Trophoblast cell (in vitro differentiated cells and primary cell): ENCODE data around the gene WDR90.
A peak's percentile ranks its signal among the peaks of the same experiment; 100 is the strongest.

Source experiments
- DNase-seq, 2 donors: peaks; one replicate each; pipeline ENCODE4 v3.0.0-alpha.2; 2016
- H2AFZ ChIP-seq: 2 replicates; pipeline ENCODE4 v1.6.1; 2013; ENCODE audit warnings: low read length, moderate library complexity, mild to moderate bottlenecking; ENCODE audit not compliant: insufficient read depth, poor library complexity
- H2AK5ac ChIP-seq: 2 replicates; pipeline ENCODE4 v1.6.1; 2013; ENCODE audit warnings: mild to moderate bottlenecking, low read length
- H2BK120ac ChIP-seq: 2 replicates; pipeline ENCODE4 v1.6.1; 2013; ENCODE audit warnings: low read length, mild to moderate bottlenecking, moderate library complexity; ENCODE audit not compliant: insufficient read depth, poor library complexity
- H2BK12ac ChIP-seq: 2 replicates; pipeline ENCODE4 v1.6.1; 2013; ENCODE audit warnings: mild to moderate bottlenecking, low read length, moderate library complexity
- H2BK5ac ChIP-seq: 2 replicates; pipeline ENCODE4 v1.6.1; 2013; ENCODE audit warnings: low read length, low read depth, moderate library complexity, mild to moderate bottlenecking; ENCODE audit not compliant: poor library complexity
- H3K14ac ChIP-seq: 2 replicates; pipeline ENCODE4 v1.6.1; 2013; ENCODE audit warnings: mild to moderate bottlenecking, low read length
- H3K18ac ChIP-seq: 2 replicates; pipeline ENCODE4 v1.6.1; 2013; ENCODE audit warnings: mild to moderate bottlenecking, low read length
- H3K23ac ChIP-seq: 2 replicates; pipeline ENCODE4 v1.6.1; 2013; ENCODE audit warnings: low read length
- H3K27ac ChIP-seq: 2 replicates; pipeline ENCODE4 v1.5.1; 2013; ENCODE audit warnings: low read depth, mild to moderate bottlenecking, inconsistent platforms, low read length, moderate library complexity
- H3K27me3 ChIP-seq: 2 replicates; pipeline ENCODE4 v1.6.1; 2013; ENCODE audit warnings: inconsistent platforms, mild to moderate bottlenecking, low read length, moderate library complexity; ENCODE audit not compliant: insufficient read depth
- H3K36me3 ChIP-seq, 2 experiments: 1 replicate in 1 of 2; 2 replicates in 1 of 2; pipeline ENCODE4 v1.6.1; 2013; ENCODE audit warnings: low read length in 2 of 2, mild to moderate bottlenecking in 2 of 2, moderate library complexity in 1 of 2; ENCODE audit not compliant: insufficient read depth in 2 of 2, control insufficient read depth in 1 of 2
- H3K4ac ChIP-seq: 2 replicates; pipeline ENCODE4 v1.6.1; 2013; ENCODE audit warnings: low read depth, mild to moderate bottlenecking, low read length, moderate library complexity
- H3K4me1 ChIP-seq, 2 experiments: 1 replicate in 1 of 2; 2 replicates in 1 of 2; pipeline ENCODE4 v1.6.1; 2013; ENCODE audit warnings: low read length in 2 of 2, mild to moderate bottlenecking in 2 of 2, moderate library complexity in 1 of 2; ENCODE audit not compliant: insufficient read depth in 2 of 2, control insufficient read depth in 1 of 2
- H3K4me2 ChIP-seq: 2 replicates; pipeline ENCODE4 v1.6.1; 2013; ENCODE audit warnings: inconsistent platforms, mild to moderate bottlenecking, low read length, moderate library complexity
- H3K4me3 ChIP-seq: 2 replicates; pipeline ENCODE4 v1.5.1; 2013; ENCODE audit warnings: mild to moderate bottlenecking, low read depth, low read length, inconsistent platforms
- H3K79me1 ChIP-seq: one replicate; pipeline ENCODE4 v1.6.1; 2013; ENCODE audit warnings: low read length
- H3K79me2 ChIP-seq: 2 replicates; pipeline ENCODE4 v1.6.1; 2013; ENCODE audit warnings: low read length, mild to moderate bottlenecking; ENCODE audit not compliant: control insufficient read depth, insufficient read depth, poor library complexity
- H3K9ac ChIP-seq: 2 replicates; pipeline ENCODE4 v1.6.1; 2013; ENCODE audit warnings: mild to moderate bottlenecking, low read length
- H3K9me3 ChIP-seq: 2 replicates; pipeline ENCODE4 v1.6.1; 2013; ENCODE audit warnings: low read depth, mild to moderate bottlenecking, control low read depth, inconsistent platforms, low read length; ENCODE audit not compliant: insufficient read depth
- H4K12ac ChIP-seq: 2 replicates; pipeline ENCODE4 v1.6.1; 2013; ENCODE audit warnings: low read depth, mild to moderate bottlenecking, low read length, moderate library complexity
- H4K8ac ChIP-seq: 2 replicates; pipeline ENCODE4 v1.6.1; 2013; ENCODE audit warnings: low read depth, mild to moderate bottlenecking, low read length, moderate library complexity
- H4K91ac ChIP-seq: one replicate; pipeline ENCODE4 v1.6.1; 2013; ENCODE audit warnings: low read depth, mild to moderate bottlenecking, low read length, moderate library complexity
- WGBS: extraction: QIAGEN DNeasy Blood & Tissue Kit; methylation state at CpG from one replicate; pipeline ENCODE4 v1.1.7; 2013; ENCODE audit warnings: missing lambda C conversion rate; ENCODE audit not compliant: insufficient read length, insufficient coverage; ENCODE audit errors: extremely low coverage; 5-methylcytosine and 5-hydroxymethylcytosine counted together

Gene WDR90

DNA sequence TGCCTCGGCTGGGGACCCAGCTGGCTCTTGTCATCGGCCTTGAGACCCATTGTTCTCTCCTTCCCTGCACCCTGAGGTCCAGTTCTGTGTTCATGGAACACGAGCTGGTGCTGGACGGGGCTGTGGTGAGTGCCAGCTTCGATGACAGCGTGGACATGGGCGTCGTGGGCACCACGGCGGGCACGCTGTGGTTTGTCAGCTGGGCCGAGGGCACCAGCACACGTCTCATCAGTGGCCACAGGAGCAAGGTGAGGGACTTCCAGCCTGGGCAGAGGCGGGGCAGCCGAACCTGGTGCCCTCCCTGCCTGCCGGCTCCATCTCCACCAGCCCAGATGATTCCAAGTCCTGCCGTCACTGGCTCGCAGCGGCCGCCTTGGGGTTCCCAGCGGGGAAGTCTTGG is 13.4 kb downstream of the WDR90 start:
- Histone ChIP-seq H2BK12ac (no peak overlapping the region), H3K4me2 (no peak overlapping the region), H3K36me3 (peaks cover 17 to 27% of the 10 kb centered on the region in 2 experiments), H3K27ac (no peak overlapping the region), H3K4me1 (peaks cover 6 to 8% of the 10 kb centered on the region in 2 experiments), H2BK5ac (no peak overlapping the region), H4K8ac (no peak overlapping the region), H2BK120ac (no peak overlapping the region), H4K91ac (no peak overlapping the region), H3K4me3 (no peak overlapping the region), H3K79me1 (no peaks in the 10 kb centered on the region), H3K79me2 (no peaks in the 10 kb centered on the region), H3K4ac (no peak overlapping the region), H3K9ac (no peak overlapping the region), H3K9me3 (no peaks in the 10 kb centered on the region), H3K18ac (no peak overlapping the region), H4K12ac (no peak overlapping the region), H2AK5ac (no peak overlapping the region), H2AFZ (no peak overlapping the region), H3K23ac (no peak overlapping the region), H3K14ac (no peak overlapping the region), H3K27me3 (no peaks in the 10 kb centered on the region)
- DNase-seq = no peak
- no CpG with 5 or more reads among the region's 21 CpGs for WGBS

DNA sequence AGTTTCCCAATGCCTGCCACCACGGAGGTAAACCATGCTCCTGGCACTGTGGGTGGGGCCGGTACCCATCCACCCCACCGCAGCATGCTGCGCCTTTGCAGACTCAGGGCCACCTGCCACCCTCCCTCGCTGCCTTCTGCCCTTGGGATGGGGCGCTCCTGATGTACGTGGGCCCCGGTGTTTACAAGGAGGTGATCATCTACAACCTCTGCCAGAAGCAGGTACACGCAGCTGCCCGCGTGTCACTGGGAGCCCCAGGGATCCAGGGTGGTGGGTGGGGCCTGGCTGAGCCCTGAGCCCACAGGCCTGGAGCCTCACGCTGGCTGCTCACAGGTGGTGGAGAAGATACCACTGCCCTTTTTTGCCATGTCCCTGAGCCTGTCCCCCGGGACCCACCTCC is 17.4 kb downstream of the WDR90 start:
- H4K91ac ChIP-seq = no peak overlapping the region
- peaks cover 28 to 42% of the 10 kb centered on the region in 2 experiments for H3K36me3 ChIP-seq
- no peak overlapping the region for H3K4ac ChIP-seq
- H3K27ac ChIP-seq = no peak overlapping the region
- H2BK12ac ChIP-seq = no peak overlapping the region
- peaks cover 5% of the 10 kb centered on the region for H3K79me1 ChIP-seq
- H2AK5ac ChIP-seq = no peak overlapping the region
- H2AFZ ChIP-seq = no peak overlapping the region
- H4K8ac ChIP-seq = no peak overlapping the region
- H3K4me2 ChIP-seq = no peak overlapping the region
- peaks cover 8% of the 10 kb centered on the region for H3K79me2 ChIP-seq
- H4K12ac ChIP-seq = no peak overlapping the region
- H3K4me3 ChIP-seq = no peak overlapping the region
- H3K14ac ChIP-seq = no peak overlapping the region
- peaks cover 7% of the 10 kb centered on the region in 2 experiments for H3K4me1 ChIP-seq
- no peak for DNase-seq
- no CpG with 5 or more reads among the region's 13 CpGs for WGBS
- H3K9me3 ChIP-seq = no peaks in the 10 kb centered on the region
- no peak overlapping the region for H2BK5ac ChIP-seq
- H2BK120ac ChIP-seq = no peak overlapping the region
- H3K18ac ChIP-seq = no peak overlapping the region
- no peaks in the 10 kb centered on the region for H3K27me3 ChIP-seq
- no peak overlapping the region for H3K23ac ChIP-seq
- H3K9ac ChIP-seq = no peak overlapping the region

DNA sequence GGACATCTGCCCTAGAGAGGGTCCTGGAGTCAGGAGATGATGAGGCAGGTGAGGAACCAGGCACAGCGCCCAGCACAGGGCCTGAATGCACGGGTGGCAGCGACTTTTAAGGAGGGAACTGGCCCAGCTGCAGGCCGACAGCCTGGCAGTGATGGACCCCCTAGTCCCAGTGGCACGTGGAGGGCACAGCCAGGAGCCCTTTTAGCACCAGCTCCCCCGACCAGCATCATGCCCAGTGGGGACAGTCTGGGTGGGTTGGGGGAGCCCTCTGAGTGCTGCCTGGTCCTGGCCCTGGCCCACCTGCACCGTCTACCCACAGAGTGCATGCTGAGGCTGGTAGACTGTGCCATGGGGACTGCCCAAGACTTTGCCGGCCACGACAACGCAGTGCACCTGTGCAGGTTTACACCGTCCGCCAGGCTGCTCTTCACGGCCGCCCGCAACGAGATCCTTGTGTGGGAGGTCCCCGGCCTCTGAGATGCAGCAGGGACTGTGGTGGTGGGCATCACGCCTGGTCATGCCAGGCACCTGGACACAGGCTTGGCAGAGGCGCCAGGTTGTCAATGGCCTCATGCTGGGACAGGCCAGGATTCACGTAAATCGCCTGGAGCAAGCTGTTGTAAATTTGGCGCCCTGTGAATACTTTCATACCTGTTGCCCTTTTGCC is 18.1 kb downstream of the WDR90 start:
- Histone ChIP-seq H4K12ac (peak overlapping the region; percentile 36), H3K4me2 (no peak overlapping the region), H4K8ac (peak overlapping the region; percentile 30), H3K79me1 (peaks cover 5% of the 10 kb centered on the region), H2AFZ (no peak overlapping the region), H3K18ac (no peak overlapping the region), H2AK5ac (peak overlapping the region; percentile 10), H3K9ac (no peak overlapping the region), H3K4me3 (no peak overlapping the region), H3K4ac (no peak overlapping the region), H2BK5ac (no peak overlapping the region), H2BK12ac (peak overlapping the region; percentile 5), H2BK120ac (no peak overlapping the region), H3K36me3 (peaks cover 34 to 42% of the 10 kb centered on the region in 2 experiments), H3K9me3 (no peaks in the 10 kb centered on the region), H3K14ac (no peak overlapping the region), H3K23ac (no peak overlapping the region), H3K27me3 (no peaks in the 10 kb centered on the region), H4K91ac (no peak overlapping the region), H3K79me2 (peaks cover 8% of the 10 kb centered on the region), H3K4me1 (peaks cover 7% of the 10 kb centered on the region in 2 experiments), H3K27ac (no peak overlapping the region)
- no CpG with 5 or more reads among the region's 22 CpGs for WGBS
- DNase-seq = no peak

DNA sequence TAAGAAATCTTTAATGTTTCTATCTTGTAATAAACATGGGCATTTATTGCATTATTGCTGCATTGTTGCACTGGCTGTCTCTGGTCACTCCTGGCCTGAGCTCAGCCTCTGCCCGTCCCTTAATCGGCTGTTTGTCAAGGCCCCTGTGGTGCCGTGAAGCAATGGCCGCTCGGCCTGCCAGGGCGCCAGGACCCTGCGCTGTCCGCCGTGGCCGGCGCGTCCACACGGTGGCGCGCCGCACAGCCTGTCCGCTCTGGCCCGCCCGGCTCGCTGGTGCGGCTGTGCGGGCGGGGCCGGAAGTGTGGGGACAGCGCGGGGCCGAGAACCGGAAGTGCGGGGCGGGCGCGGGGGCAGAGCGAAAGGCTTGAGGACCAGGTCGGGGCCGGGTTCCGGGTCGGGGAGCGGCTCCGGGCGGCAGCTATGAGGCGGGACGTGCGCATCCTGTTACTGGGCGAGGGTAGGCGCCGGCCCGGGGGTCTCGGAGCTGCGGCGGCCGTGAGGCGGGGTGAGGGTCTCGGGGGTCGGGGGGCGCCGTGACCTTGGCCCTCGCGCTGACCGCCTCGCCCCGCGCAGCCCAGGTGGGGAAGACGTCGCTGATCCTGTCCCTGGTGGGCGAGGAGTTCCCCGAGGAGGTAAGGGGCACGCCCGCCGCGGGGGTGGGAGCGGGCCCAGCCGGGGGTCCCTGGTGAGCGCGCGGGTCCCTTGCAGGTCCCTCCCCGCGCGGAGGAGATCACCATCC is 18.8 kb downstream of the WDR90 start, which contains the start of gene RHOT2:
RHOT2 (plus strand) TSS at position 353 of the 739 bp plus-strand sequence; CDS start at position 421, 68 bp downstream.
- H4K12ac ChIP-seq = peak within 1 kb of the TSS; percentile 85
- H3K4me1 ChIP-seq = peaks cover 7% of the 10 kb centered on the region in 2 experiments
- H3K23ac ChIP-seq = no peak within 1 kb of the TSS
- no peak within 1 kb of the TSS for H3K27ac ChIP-seq
- whole genome bisulfite sequencing = no CpG with 5 or more reads among the region's 78 CpGs
- H2BK12ac ChIP-seq = peak within 1 kb of the TSS; percentile 5
- peak within 1 kb of the TSS; percentile 90 for H3K14ac ChIP-seq
- peak within 1 kb of the TSS; percentile 67 for H3K4me2 ChIP-seq
- H2AK5ac ChIP-seq = peak within 1 kb of the TSS; percentile 91
- H3K27me3 ChIP-seq = no peaks in the 10 kb centered on the region
- H3K4ac ChIP-seq = peak within 1 kb of the TSS; percentile 97
- H2BK120ac ChIP-seq = peak within 1 kb of the TSS; percentile 87
- H3K4me3 ChIP-seq = peak within 1 kb of the TSS; percentile 98
- no peaks in the 10 kb centered on the region for H3K9me3 ChIP-seq
- H2BK5ac ChIP-seq = peak within 1 kb of the TSS; percentile 51
- H2AFZ ChIP-seq = peak within 1 kb of the TSS; percentile 61
- peaks cover 5% of the 10 kb centered on the region for H3K79me1 ChIP-seq
- H3K18ac ChIP-seq = peak within 1 kb of the TSS; percentile 77
- peaks cover 8% of the 10 kb centered on the region for H3K79me2 ChIP-seq
- H3K9ac ChIP-seq = peak within 1 kb of the TSS; percentile 90
- peak within 1 kb of the TSS; percentile 93 for H4K91ac ChIP-seq
- peak within 1 kb of the TSS; percentile 87 for H4K8ac ChIP-seq
- peak; percentile 92 to 97 for DNase-seq
- H3K36me3 ChIP-seq = peaks cover 41 to 44% of the 10 kb centered on the region in 2 experiments
